Keratinocyte (primary cell): Measurements from ENCODE around the gene MCEMP1. TPM values are rescaled to one million over a fixed set of nuclear protein-coding genes. Genes with fewer than 3 reads are reported as not detected.
"Not testable (repeated sequence)": the region's sequence is repeated elsewhere in the genome, so short reads cannot be mapped to it uniquely, and the experiment has no call there.

Source experiments
- DNase-seq: peaks from one replicate; pipeline ENCODE4 v3.0.0-alpha.2; 2011; ENCODE audit warnings: low read depth, missing footprints, low spot score
- FAIRE-seq: peaks from 2 replicates; lab custom pipeline; 2011; peaks lifted over from hg19 to GRCh38; lab: Jason Lieb, UNC
- H2AFZ ChIP-seq: 2 replicates; pipeline ENCODE4 v1.6.0; 2012; ENCODE audit warnings: low read length, control low read depth, inconsistent platforms; ENCODE audit not compliant: control insufficient read depth
- H3K27ac ChIP-seq: 2 replicates; pipeline ENCODE4 v1.5.1; 2011; ENCODE audit warnings: low read length; ENCODE audit not compliant: control insufficient read depth, insufficient read depth
- H3K27me3 ChIP-seq: 3 replicates; pipeline ENCODE4 v1.6.0; 2011; ENCODE audit warnings: low read length; ENCODE audit not compliant: control insufficient read depth, insufficient read depth; ENCODE audit errors: extremely low read depth
- H3K36me3 ChIP-seq, 2 experiments: 2 replicates in 1 of 2; 3 replicates in 1 of 2; pipeline ENCODE4 v1.5.1; 2011; ENCODE audit warnings: low read length in 2 of 2, mild to moderate bottlenecking in 1 of 2; ENCODE audit not compliant: control insufficient read depth in 2 of 2, insufficient read depth in 2 of 2; ENCODE audit errors: extremely low read depth in 1 of 2
- H3K4me1 ChIP-seq: 3 replicates; pipeline ENCODE4 v1.5.1; 2011; ENCODE audit warnings: low read length; ENCODE audit not compliant: control insufficient read depth, insufficient read depth; ENCODE audit errors: extremely low read depth
- H3K4me2 ChIP-seq: 3 replicates; pipeline ENCODE4 v1.6.0; 2011; ENCODE audit warnings: low read depth, low read length; ENCODE audit not compliant: control insufficient read depth, insufficient read depth; ENCODE audit errors: extremely low read depth
- H3K4me3 ChIP-seq, 3 experiments: fragments of 200-600 bp in 1 of 3; sonication (generic) in 1 of 3; 2 replicates in 2 of 3; 3 replicates in 1 of 3; pipeline ENCODE4 v1.5.1; 2011 to 2016; ENCODE audit warnings: low read length in 3 of 3, mild to moderate bottlenecking in 3 of 3, control low read depth in 2 of 3, inconsistent platforms in 1 of 3, low read depth in 1 of 3, mixed read lengths in 1 of 3, mixed run types in 1 of 3, moderate library complexity in 1 of 3; ENCODE audit not compliant: control insufficient read depth in 2 of 3, insufficient read depth in 2 of 3; ENCODE audit errors: extremely low read depth in 1 of 3
- H3K79me2 ChIP-seq: 2 replicates; pipeline ENCODE4 v1.6.0; 2012; ENCODE audit warnings: low read length; ENCODE audit not compliant: control insufficient read depth, insufficient read depth
- H3K9ac ChIP-seq: 3 replicates; pipeline ENCODE4 v1.6.0; 2011; ENCODE audit warnings: low read length; ENCODE audit not compliant: control insufficient read depth, insufficient read depth; ENCODE audit errors: extremely low read depth
- H3K9me1 ChIP-seq: 3 replicates; pipeline ENCODE4 v1.6.0; 2011; ENCODE audit warnings: low read length; ENCODE audit not compliant: control insufficient read depth, insufficient read depth; ENCODE audit errors: extremely low read depth
- H3K9me3 ChIP-seq: 2 replicates; pipeline ENCODE4 v1.5.1; 2012; ENCODE audit warnings: low read depth, low read length; ENCODE audit not compliant: control insufficient read depth
- H4K20me1 ChIP-seq: 3 replicates; pipeline ENCODE4 v1.6.0; 2011; ENCODE audit warnings: low read length; ENCODE audit not compliant: control insufficient read depth, insufficient read depth; ENCODE audit errors: extremely low read depth
- EZH2 ChIP-seq: IDR thresholded peaks from one replicate; pipeline ENCODE4 v1.6.1; 2012; ENCODE audit warnings: inconsistent platforms, mild to moderate bottlenecking, low read length, moderate library complexity
- dilution Hi-C: fragments of 300-500 bp; cut with MboI; formaldehyde crosslinking; loops from one replicate; pipeline ENCODE4 v1.7.0; 2020; ENCODE audit warnings: low sequenced_read_pairs; ENCODE audit not compliant: extremely low pct_ligation_motif_present
- polyA plus RNA-seq, 5 experiments: library from polyadenylated mRNA; depleted of rRNA in 3 of 5; stranded (reverse) in 3 of 5; stranded (forward) in 1 of 5; unstranded in 1 of 5; fragments of >200 nt; gene quantifications; 1 replicate in 1 of 5; 2 replicates in 3 of 5; 3 replicates in 1 of 5; pipeline versions ENCODE4 v1.2.1 to v1.2.3, GENCODE V29; 2011 to 2012; ENCODE audit warnings: missing spikeins in 2 of 5, low read depth in 1 of 5, low replicate concordance in 1 of 5
- TF ChIP-seq, protein P1 (sequence below), 3 experiments: IDR thresholded peaks in 1 of 3; conservative IDR thresholded peaks in 1 of 3; optimal IDR thresholded peaks in 1 of 3; 2 replicates in 2 of 3; 3 replicates in 1 of 3; pipeline versions ENCODE3 to v1.5.1; 2011; ENCODE audit warnings: low read length in 3 of 3, mild to moderate bottlenecking in 3 of 3, moderate library complexity in 2 of 3, control low read depth in 1 of 3, inconsistent platforms in 1 of 3; ENCODE audit not compliant: insufficient read depth in 2 of 3; ENCODE audit errors: extremely low read depth in 1 of 3

MCEMP1 gene
- polyA plus RNA-seq, 1 donor (not counting 4 experiments of a cell fraction or from before 2014, with no cell fraction given), result not detected

DNA sequence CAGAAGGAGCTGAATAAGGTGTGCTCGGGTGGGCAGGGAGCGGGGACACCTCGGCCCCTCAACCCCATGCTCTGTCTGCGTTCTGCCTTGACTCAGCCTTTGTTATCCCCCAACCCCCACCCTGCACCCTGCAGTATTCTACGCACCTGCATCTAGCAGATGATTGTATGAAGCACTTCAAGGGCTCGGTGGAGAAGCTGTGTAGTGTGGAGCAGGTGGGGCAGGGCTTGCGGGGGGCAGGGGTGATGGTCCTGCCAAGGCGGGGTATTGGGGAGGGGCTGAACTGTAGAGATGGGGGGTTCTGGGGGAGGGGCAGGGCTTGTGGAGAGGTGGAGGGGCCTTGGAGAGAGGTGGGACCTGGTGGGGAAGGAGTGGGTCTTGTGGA is 33.9 kb upstream of the MCEMP1 start:
- dilution Hi-C loops, result no loop called here
- FAIRE-seq, result no peak

DNA sequence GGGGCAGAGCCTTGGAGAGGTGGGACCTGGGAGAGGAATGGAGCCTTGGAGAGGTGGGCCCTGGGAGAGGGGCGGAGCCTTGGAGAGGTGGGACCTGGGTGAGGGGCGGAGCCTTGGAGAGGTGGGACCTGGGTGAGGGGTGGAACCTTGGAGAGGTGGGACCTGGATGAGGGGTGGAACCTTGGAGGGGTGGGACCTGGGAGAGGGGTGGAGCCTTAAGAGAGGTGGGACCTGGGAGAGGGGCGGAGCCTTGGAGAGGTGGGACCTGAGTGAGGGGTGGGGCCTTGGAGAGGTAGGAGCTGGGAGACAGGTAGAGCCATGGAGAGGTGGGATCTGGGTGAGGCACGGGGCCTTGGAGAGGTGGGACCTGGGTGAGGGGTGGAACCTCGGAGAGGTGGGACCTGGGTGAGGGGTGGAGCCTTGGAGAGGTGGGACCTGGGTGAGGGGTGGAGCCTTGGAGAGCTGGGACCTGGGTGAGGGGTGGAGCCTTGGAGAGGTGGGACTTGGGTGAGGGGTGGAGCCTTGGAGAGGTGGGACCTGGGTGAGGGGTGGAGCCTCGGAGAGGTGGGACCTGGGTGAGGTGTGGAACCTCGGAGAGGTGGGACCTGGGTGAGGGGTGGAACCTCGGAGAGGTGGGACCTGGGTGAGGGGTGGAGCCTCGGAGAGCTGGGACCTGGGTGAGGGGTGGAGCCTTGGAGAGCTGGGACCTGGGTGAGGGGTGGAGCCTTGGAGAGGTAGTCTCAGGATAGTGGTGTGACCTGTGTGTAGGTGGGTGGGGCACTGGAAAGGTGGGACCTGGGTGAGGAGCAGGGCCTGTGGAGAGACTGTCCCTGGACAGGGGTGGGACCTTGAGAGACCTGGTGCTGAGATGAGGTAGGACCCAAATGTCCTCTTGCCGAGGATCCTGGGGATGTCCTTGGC is 33.0 kb upstream of the MCEMP1 start:
- H3K27me3 ChIP-seq, H2AFZ ChIP-seq, H3K9me1 ChIP-seq, H3K4me1 ChIP-seq, dilution Hi-C loops, H3K27ac ChIP-seq, H3K9me3 ChIP-seq, H3K9ac ChIP-seq, H3K79me2 ChIP-seq, H4K20me1 ChIP-seq, H3K4me3 ChIP-seq, FAIRE-seq, DNase-seq, H3K4me2 ChIP-seq: not testable (repeated sequence)
- H3K36me3 ChIP-seq, result peaks cover 12 to 21% of the 10 kb centered on the region in 2 experiments

More for the DNA sequence above, 33.9 kb upstream of the MCEMP1 start:
- H3K9ac ChIP-seq, result no peak overlapping the region
- no peak overlapping the region for H3K27ac ChIP-seq
- DNase-seq, result no peak
- H3K4me2 ChIP-seq, result no peak overlapping the region
- H3K27me3 ChIP-seq, result no peaks in the 10 kb centered on the region
- H3K9me1 ChIP-seq, result no peaks in the 10 kb centered on the region
- H3K9me3 ChIP-seq, result no peaks in the 10 kb centered on the region
- H3K36me3 ChIP-seq, result peaks cover 9 to 21% of the 10 kb centered on the region in 2 experiments
- H3K79me2 ChIP-seq, result peaks cover 9% of the 10 kb centered on the region
- no peaks in the 10 kb centered on the region for H4K20me1 ChIP-seq
- no peak for TF ChIP-seq EZH2
- TF ChIP-seq, protein P1, sequence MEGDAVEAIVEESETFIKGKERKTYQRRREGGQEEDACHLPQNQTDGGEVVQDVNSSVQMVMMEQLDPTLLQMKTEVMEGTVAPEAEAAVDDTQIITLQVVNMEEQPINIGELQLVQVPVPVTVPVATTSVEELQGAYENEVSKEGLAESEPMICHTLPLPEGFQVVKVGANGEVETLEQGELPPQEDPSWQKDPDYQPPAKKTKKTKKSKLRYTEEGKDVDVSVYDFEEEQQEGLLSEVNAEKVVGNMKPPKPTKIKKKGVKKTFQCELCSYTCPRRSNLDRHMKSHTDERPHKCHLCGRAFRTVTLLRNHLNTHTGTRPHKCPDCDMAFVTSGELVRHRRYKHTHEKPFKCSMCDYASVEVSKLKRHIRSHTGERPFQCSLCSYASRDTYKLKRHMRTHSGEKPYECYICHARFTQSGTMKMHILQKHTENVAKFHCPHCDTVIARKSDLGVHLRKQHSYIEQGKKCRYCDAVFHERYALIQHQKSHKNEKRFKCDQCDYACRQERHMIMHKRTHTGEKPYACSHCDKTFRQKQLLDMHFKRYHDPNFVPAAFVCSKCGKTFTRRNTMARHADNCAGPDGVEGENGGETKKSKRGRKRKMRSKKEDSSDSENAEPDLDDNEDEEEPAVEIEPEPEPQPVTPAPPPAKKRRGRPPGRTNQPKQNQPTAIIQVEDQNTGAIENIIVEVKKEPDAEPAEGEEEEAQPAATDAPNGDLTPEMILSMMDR (optimal IDR thresholded peaks at IDR 0.05 in 1 of 3, IDR thresholded peaks at IDR 0.05 in 1 of 3, conservative IDR thresholded peaks at IDR 0.05 in 1 of 3; ENCODE audit: extremely low read depth in 1 of 3, insufficient read depth in 2 of 3, low read length in 3 of 3), result no peak
- H3K4me1 ChIP-seq, result no peaks in the 10 kb centered on the region
- no peak overlapping the region for H3K4me3 ChIP-seq
- no peak overlapping the region for H2AFZ ChIP-seq
